ENCODE measurements around the gene TGFA. TPM values are rescaled to one million over a fixed set of nuclear protein-coding genes. Genes with fewer than 3 reads are reported as not detected.

The TGFA gene
- total RNA-seq, 1 experiment from 2014 or later, result 50.1 TPM

DNA sequence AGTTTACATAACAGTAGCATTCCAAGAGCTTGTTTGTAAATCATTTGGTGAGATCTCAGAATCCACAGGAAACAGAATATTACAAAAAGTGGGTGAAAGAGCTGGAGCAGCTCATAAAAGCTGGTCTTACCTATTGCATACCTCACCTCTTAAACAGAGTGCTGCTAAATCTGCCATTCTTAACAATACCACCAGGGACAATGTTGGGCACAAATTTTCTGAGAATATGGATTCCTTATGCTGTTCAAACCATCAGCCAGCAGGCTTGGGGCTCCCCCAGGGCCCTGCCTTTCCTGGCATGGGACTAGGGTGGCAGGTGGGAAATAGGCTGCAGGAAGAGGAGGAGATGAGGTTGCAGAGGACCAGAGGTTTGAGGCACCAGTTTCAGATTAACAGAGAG, 55.6 kb downstream of the TGFA start:
- Histone ChIP-seq H3K9me2 (ENCODE audit: insufficient read depth) (no peaks in the 10 kb centered on the region), H4K20me1 (ENCODE audit: insufficient read depth) (no peaks in the 10 kb centered on the region), H3K79me2 (ENCODE audit: insufficient read depth, low read length) (no peaks in the 10 kb centered on the region; the same call in 1 of the 2 replicates), H3K9ac (ENCODE audit: low read length) (no peak overlapping the region), H3K9me3 (ENCODE audit: control insufficient read depth in 1 of 2, insufficient read depth in 1 of 2, low read depth in 1 of 2, low read length in 2 of 2) (no peaks in the 10 kb centered on the region), H3K36me3 (ENCODE audit: control insufficient read depth in 1 of 2, insufficient read depth in 2 of 2, low read length in 2 of 2) (0 out of 4 replicates have a peak, but pooled peaks cover 0 to 6% of the 10 kb centered on the region in 2 experiments), H3K4me2 (ENCODE audit: low read length) (no peak overlapping the region), H3K4me3 (replicated peaks in 1 of 2; ENCODE audit: low read depth in 1 of 2, low read length in 2 of 2) (no peak overlapping the region), H3K27me3 (ENCODE audit: insufficient read depth, low read length) (no peaks in the 10 kb centered on the region), H2AFZ (ENCODE audit: low read depth, low read length, poor library complexity, severe bottlenecking) (no peak overlapping the region), H3K27ac (ENCODE audit: low read depth, low read length) (no peak overlapping the region), H3K4me1 (ENCODE audit: control insufficient read depth in 1 of 2, insufficient read depth in 2 of 2, low read length in 2 of 2) (peaks cover 10 to 20% of the 10 kb centered on the region in 2 experiments; a peak in 3 of 4 replicates)
- ChIA-PET POLR2A (no interaction called here), RAD21 (ENCODE audit: low non-redundant PET in 1 of 2, low total read pairs in 2 of 2, uncharacterized antibody in 2 of 2, unreplicated experiment in 2 of 2) (no interaction called here), CTCF (interaction anchor here (0.8 to 1.6 kb wide), 6 partner anchors 9 to 194 kb away, joined by 3 to 6 read pairs (median 5); no protein-coding TSS in a partner anchor)
- DNase-seq (ENCODE audit: low read depth, low spot score) (peak; percentile 28), ATAC-seq (peak; percentile 97)
- no TSS peak for BruUV-seq (replicated peaks)
- TF ChIP-seq, protein P1, sequence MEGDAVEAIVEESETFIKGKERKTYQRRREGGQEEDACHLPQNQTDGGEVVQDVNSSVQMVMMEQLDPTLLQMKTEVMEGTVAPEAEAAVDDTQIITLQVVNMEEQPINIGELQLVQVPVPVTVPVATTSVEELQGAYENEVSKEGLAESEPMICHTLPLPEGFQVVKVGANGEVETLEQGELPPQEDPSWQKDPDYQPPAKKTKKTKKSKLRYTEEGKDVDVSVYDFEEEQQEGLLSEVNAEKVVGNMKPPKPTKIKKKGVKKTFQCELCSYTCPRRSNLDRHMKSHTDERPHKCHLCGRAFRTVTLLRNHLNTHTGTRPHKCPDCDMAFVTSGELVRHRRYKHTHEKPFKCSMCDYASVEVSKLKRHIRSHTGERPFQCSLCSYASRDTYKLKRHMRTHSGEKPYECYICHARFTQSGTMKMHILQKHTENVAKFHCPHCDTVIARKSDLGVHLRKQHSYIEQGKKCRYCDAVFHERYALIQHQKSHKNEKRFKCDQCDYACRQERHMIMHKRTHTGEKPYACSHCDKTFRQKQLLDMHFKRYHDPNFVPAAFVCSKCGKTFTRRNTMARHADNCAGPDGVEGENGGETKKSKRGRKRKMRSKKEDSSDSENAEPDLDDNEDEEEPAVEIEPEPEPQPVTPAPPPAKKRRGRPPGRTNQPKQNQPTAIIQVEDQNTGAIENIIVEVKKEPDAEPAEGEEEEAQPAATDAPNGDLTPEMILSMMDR (IDR thresholded peaks at IDR 0.05 in 2 of 3, conservative IDR thresholded peaks at IDR 0.05 in 1 of 3; ENCODE audit: borderline replicate concordance in 1 of 3, insufficient read depth in 1 of 3, low read depth in 2 of 3, low read length in 2 of 3), result peak in 2 of 3 experiments; percentile 50 to 58; a peak in 4 of 6 replicates
- no peak for TF ChIP-seq POLR2A (IDR thresholded peaks at IDR 0.05; ENCODE audit: borderline replicate concordance, extremely low read depth, insufficient read depth, insufficient read length)
- intact Hi-C loops (cut with micrococcal nuclease), result no loop called here

- Histone ChIP-seq H3K9me2 (ENCODE audit: insufficient read depth) (no peaks in the 10 kb centered on the region), H3K27me3 (ENCODE audit: insufficient read depth, low read length) (no peaks in the 10 kb centered on the region), H3K4me3 (replicated peaks in 1 of 2; ENCODE audit: low read depth in 1 of 2, low read length in 2 of 2) (no peak overlapping the region), H3K27ac (ENCODE audit: low read depth, low read length) (no peak overlapping the region), H4K20me1 (ENCODE audit: insufficient read depth) (no peaks in the 10 kb centered on the region), H3K9me3 (ENCODE audit: control insufficient read depth in 1 of 2, insufficient read depth in 1 of 2, low read depth in 1 of 2, low read length in 2 of 2) (no peaks in the 10 kb centered on the region), H3K36me3 (ENCODE audit: control insufficient read depth in 1 of 2, insufficient read depth in 2 of 2, low read length in 2 of 2) (0 out of 4 replicates have a peak, but pooled peaks cover 0 to 6% of the 10 kb centered on the region in 2 experiments), H2AFZ (ENCODE audit: low read depth, low read length, poor library complexity, severe bottlenecking) (no peak overlapping the region), H3K9ac (ENCODE audit: low read length) (no peak overlapping the region), H3K4me1 (ENCODE audit: control insufficient read depth in 1 of 2, insufficient read depth in 2 of 2, low read length in 2 of 2) (peaks cover 10 to 20% of the 10 kb centered on the region in 2 experiments; a peak in 3 of 4 replicates), H3K4me2 (ENCODE audit: low read length) (peak overlapping the region; percentile 33), H3K79me2 (ENCODE audit: insufficient read depth, low read length) (no peaks in the 10 kb centered on the region; the same call in 1 of the 2 replicates)
- CTCF ChIA-PET, result interaction anchor here (1.6 kb wide), 1 partner anchor 193 kb away, joined by 5 read pairs; no protein-coding TSS in a partner anchor
- RAD21 ChIA-PET (ENCODE audit: low non-redundant PET in 1 of 2, low total read pairs in 2 of 2, uncharacterized antibody in 2 of 2, unreplicated experiment in 2 of 2), result no interaction called here
- ATAC-seq (no peak; the same call in 1 of the 2 replicates), DNase-seq (ENCODE audit: low read depth, low spot score) (no peak)
- no TSS peak for BruUV-seq (replicated peaks)
- intact Hi-C loops (cut with micrococcal nuclease), result no loop called here
- peak; percentile 44; the same call in 1 of the 2 replicates for TF ChIP-seq FOSL1 (IDR thresholded peaks at IDR 0.05; ENCODE audit: low read depth)
- TF ChIP-seq RAD21 (IDR thresholded peaks at IDR 0.05; ENCODE audit: low read depth), result 0 out of 2 replicates have a peak, but pooled peaks have one; percentile 3
- TF ChIP-seq, protein P2, sequence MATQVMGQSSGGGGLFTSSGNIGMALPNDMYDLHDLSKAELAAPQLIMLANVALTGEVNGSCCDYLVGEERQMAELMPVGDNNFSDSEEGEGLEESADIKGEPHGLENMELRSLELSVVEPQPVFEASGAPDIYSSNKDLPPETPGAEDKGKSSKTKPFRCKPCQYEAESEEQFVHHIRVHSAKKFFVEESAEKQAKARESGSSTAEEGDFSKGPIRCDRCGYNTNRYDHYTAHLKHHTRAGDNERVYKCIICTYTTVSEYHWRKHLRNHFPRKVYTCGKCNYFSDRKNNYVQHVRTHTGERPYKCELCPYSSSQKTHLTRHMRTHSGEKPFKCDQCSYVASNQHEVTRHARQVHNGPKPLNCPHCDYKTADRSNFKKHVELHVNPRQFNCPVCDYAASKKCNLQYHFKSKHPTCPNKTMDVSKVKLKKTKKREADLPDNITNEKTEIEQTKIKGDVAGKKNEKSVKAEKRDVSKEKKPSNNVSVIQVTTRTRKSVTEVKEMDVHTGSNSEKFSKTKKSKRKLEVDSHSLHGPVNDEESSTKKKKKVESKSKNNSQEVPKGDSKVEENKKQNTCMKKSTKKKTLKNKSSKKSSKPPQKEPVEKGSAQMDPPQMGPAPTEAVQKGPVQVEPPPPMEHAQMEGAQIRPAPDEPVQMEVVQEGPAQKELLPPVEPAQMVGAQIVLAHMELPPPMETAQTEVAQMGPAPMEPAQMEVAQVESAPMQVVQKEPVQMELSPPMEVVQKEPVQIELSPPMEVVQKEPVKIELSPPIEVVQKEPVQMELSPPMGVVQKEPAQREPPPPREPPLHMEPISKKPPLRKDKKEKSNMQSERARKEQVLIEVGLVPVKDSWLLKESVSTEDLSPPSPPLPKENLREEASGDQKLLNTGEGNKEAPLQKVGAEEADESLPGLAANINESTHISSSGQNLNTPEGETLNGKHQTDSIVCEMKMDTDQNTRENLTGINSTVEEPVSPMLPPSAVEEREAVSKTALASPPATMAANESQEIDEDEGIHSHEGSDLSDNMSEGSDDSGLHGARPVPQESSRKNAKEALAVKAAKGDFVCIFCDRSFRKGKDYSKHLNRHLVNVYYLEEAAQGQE (IDR thresholded peaks at IDR 0.05; ENCODE audit: low read depth), result no peak
- POLR2A ChIA-PET, result interaction anchor here (1.0 kb wide), 1 partner anchor 28 kb away, joined by 3 read pairs; no protein-coding TSS in a partner anchor
Measured at GRCh38 chr2:70496819-70497218, 56.8 kb downstream of the TGFA start.

Measured in HCT116 (cell line).